Measurements from ENCODE around the gene AGAP1.

The AGAP1 gene

GRCh38 chr2:235492850-235493344 lies 946 bp upstream of the AGAP1 start:
- no peak for DNase-seq

GRCh38 chr2:235493402-235493774 lies 455 bp upstream of the AGAP1 start:
- no peak for DNase-seq

GRCh38 chr2:235494716-235495372 lies 1.0 kb downstream of the AGAP1 start:
- no peak for DNase-seq

DNA sequence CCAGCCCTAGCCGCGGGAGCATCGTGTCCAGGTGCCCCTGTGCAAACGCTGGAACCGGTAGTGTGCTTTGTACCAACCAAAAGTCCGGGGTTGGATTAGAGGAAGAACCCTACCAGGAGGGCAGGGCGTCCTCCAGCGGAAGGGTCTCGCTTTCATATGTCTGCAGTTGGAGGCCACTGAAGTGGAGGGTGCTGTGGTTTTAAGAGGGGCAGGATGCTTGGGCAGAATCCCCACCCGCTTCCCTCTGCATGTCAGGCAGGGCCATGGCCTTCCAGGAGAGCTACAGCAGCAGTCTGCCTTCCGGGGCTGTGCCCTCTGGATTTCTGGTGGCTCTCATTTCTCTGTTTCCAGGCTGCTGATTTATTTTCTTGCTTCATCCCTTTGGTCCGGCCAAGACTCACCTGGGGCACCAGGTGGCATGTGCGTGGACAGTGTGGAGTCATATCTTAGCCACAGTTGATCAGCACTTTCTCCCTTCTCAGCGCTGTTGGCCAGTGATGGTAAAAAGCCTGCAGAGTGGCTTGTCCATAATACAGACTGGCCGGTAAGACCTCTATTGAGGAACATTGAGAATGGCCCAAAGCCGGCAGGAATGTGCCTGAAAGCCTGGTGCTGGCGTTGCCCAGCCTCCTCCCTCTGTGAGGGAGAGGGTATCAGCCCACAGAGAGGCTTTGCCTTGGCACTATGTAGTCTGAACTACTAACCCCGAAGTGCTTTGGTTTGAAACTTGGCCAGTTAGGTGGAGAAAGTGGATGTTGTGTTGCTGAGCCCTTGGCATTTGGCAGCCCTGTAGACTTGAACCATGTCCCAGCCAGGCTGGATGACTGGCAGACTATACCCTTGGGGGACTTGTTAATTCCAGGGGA lies 1.8 kb downstream of the AGAP1 start:
- no peak for DNase-seq

DNA sequence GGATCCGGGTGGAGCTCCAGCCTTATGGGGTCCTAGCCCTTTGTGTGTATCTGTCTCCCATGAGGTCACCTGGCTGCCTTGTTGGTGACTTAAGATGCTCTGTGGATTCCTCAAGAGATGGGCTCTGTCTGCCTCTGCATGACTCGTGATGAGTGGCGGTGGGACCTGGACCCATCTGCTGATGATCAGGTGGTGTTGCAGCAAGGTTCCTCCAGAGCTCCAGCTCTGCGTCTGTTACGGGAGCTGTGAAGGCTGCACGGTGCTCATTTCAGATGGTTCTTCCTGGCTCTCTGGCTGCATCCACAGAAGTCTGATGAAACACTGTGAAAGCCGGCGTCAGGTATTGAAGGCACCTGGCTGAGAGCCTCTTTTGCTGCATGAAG lies 2.4 kb downstream of the AGAP1 start:
- DNase-seq = no peak

GRCh38 chr2:235497096-235497495 lies 3.3 kb downstream of the AGAP1 start:
- DNase-seq = no peak

DNA sequence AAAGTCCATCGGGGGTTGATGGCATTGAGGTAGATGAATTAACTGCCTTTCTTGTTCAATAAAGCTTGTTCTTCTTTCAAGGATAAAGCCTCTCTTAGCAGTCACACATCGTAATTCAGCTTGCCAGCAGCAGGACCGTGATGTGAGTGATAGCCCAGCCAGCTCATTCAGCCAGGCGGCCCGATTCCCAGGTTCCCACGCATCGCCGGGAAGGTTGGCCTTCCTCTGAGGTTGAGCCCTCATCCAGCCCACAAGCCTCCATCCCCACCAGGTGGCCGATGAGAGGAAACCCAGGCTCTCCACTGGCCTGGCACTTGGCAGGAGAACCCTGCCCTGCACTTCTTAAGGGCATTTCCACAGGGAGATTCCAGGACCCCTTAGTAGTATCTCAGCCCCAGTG lies 4.7 kb downstream of the AGAP1 start:
- DNase-seq = no peak

- no peak for DNase-seq
Measured at GRCh38 chr2:235498946-235499812, 5.3 kb downstream of the AGAP1 start.

DNA sequence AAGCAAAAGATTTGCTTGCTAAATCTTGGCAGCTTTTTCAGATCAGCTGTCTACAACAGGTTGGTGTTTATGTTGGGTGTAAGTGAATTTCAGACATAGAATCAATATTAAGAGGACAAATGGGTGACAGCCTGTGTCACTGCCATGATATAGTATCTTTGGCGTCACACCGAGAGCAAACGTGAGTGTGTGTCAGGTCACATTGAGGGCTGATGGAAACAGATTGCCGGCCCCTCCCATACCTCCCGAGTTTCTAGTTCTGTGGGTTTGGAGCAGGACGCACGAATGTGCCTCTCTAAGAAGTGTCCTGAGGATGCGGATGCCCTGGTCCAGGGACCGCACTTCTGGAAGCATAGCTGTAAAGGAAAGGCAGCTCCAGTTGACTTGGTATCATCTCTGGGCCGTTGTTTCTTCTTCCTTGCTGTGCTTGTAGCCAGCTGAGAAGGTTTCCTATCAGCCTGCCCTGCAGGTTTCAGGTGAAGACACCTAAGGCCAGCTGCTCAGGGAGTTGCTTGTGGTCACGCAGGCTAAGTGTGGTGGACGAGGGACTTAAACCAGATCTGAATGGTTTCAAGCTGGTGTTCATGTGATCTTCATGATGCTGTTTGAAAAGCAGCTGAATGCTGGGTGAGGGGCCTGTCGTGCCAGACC lies 6.4 kb downstream of the AGAP1 start:
- DNase-seq = no peak

DNA sequence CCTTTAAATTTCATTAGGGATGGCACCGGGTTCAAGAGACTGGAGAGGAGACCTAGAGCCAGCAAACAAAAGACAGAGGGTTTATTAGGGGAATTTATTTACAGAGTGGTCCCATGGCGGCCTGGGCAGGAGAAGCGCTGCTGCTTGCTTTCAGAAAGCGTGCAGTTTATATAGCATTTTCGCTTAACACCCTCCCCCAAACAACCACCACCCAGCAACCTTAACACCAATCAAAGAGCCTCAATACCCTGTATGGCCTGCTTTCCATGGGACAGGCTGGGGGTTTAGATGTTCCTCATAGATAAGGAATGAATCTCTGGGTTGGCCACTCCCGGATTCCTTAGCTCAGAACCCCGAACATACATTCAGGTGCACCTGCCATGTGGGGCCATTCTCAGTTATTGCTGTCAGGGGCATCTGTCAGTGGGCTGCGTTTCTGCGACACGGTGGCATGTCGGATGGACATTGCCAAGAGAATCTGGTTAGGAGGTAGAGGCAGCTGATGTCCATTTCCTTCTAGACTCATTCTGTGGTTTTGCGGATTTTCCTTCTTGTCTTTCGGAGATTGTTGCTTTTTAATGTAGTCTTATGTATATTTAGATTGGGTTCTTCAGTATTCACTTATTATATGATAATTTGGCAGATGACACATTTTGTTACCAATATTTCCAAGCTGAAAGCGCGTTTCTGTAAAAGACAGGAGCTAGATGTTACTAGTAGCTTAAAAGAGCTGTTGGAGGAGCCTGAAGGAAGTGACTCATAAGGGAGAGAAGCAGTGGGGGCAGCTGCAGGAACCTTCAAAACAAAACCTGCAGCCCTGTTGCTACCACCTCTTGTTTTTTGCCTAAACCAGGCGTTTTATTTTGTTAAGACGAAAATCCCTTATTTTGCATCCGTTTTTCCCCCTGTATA lies 7.2 kb downstream of the AGAP1 start:
- DNase-seq = no peak

DNA sequence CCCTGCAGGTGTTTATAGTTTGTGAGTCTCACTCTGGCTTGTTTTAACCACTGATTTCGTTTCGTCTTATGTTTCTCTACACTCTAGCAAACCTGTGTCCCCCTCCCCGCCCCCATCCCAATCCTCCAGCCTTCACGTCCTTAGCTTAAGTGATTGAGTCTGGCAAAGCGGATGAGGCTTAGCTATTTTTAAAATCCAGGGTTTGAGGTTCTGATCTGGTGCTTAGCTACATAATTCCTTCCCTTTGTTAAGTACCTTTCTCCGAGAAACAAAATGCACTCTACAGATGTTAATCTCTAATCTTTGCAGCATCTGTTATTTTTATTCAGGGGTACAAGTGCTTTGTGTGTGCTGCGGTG lies 7.8 kb downstream of the AGAP1 start:
- DNase-seq = no peak

DNA sequence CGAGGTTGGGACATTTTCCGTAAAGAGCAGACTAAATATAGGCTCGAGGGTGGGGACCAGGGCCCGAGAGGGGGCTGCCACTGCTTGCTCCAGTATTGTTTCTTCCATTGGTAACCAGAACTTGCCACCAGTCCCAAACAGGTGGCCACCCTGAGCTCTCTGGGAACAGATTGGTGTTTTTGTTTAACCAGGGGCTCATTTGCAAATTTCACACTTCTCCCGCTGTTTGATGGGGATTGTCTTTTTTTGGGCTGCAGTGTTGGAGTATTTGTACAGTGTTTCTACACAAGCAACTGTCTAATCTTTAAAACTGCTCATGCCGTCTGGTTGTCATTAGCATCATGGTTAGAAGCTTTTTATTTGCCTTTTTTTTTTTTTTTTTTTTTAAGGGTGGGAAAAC lies 8.5 kb downstream of the AGAP1 start:
- no peak for DNase-seq

DNA sequence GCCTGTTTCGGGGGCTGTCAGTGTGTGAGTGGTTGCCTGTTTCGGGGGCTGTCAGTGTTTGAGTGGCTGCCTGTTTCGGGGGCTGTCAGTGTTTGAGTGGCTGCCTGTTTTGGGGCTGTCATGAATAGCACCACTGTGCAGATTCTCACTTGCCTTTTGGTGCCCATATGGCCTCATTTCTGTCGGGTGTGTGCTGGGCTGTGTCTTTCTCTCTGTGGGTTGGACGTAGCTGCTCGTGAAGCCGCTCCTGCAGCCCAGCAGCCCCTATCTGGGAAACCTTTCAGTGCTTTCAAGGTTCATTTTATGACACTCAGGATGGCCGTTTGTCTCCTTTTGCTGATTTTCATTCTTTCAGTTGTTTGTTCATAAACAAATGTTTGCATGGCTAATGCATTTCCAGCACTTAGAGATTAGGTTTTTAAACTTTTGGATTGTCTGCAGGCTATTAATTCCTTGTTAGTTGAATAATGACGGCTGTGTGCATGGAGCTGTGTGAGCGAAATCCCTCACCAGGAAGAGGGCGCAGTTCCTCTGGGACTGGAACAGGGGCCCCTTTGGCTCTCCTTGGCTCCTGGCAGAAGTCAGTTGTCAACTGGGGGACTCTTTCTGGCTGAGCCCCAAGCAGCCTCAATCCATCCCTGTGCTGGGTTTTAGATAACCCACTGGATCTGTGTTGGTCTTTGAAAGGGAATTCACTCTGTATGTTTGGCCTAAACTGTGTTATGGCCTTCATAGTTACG lies 10.8 kb downstream of the AGAP1 start:
- no peak for DNase-seq

DNA sequence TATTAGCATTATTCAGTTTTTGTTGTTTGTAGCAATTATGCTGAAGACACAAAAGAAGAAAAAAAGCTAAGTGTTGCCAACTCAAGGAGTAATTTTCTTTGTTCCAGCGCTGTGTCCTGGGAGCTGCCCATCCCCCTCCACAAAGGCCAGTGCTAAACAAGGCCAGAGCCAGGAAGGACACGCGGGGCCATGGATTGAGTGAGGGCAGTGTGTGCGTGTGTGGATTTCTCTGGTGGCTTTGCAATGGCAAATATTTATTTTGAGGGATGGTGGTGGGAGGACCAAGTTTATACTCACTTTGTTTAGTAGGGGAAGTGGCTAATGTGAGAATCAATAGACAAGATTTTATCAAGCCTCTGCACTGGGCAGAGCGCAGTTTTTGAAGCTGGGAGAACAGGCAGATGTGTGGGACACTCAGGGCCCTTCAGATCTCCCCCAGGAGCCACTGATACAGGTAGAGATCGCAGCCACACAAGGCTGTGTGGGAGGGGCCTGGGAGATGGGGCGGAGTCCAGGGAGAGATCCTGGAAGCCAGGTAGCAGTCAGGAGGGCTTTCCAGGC lies 11.4 kb downstream of the AGAP1 start:
- DNase-seq = no peak

- no peak for DNase-seq
Measured at GRCh38 chr2:235506291-235506996, 12.6 kb downstream of the AGAP1 start.

GRCh38 chr2:235506997-235507615 lies 13.3 kb downstream of the AGAP1 start:
- no peak for DNase-seq

- DNase-seq = no peak
Measured at GRCh38 chr2:235507928-235508327, 14.1 kb downstream of the AGAP1 start.

- DNase-seq = no peak
Measured at GRCh38 chr2:235508371-235509160, 14.7 kb downstream of the AGAP1 start.

DNA sequence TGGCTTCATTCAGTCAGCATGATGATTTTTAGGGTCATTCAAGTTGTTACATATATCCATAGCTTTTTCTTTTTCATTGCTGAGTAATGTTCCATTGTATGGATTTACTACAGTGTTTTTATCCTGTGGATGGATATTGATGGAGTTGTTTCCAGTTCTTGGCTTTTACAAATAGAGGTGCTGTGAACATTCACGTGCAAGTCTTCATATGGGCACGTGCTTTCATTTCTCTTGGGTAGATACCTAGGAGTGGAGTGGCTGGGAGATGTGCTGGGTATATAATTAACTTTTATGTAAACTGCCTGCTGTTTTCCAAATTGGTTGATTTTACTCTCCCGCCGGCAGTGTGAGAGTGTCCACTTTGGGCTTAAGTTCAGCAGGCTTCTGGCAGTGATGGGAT lies 16.5 kb downstream of the AGAP1 start:
- DNase-seq = no peak
